ENCODE results near the gene COQ5.

DNA sequence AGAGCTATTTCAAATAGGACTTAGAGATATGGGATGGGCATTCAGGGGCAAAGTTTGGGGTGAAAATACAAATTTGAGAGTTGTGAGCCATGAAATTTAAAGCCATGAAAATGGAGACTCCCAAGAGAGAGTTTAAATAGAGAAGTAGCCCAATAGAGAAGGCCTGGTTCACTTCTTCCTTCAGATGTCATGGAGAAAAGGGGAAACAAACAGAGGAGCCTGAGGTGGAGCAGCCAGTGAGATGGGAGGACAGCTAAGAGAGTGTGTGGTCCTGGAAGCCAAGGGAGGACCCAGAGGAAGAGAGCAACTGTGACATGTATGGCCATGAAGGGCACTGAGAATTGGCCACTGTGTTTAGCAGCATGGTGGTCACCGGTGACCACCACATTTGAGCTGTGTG is 45.3 kb downstream of the COQ5 start:
- no peak for TF ChIP-seq TAF1 (IDR thresholded peaks at IDR 0.05; ENCODE audit: low read depth)
- TF ChIP-seq, protein P1, sequence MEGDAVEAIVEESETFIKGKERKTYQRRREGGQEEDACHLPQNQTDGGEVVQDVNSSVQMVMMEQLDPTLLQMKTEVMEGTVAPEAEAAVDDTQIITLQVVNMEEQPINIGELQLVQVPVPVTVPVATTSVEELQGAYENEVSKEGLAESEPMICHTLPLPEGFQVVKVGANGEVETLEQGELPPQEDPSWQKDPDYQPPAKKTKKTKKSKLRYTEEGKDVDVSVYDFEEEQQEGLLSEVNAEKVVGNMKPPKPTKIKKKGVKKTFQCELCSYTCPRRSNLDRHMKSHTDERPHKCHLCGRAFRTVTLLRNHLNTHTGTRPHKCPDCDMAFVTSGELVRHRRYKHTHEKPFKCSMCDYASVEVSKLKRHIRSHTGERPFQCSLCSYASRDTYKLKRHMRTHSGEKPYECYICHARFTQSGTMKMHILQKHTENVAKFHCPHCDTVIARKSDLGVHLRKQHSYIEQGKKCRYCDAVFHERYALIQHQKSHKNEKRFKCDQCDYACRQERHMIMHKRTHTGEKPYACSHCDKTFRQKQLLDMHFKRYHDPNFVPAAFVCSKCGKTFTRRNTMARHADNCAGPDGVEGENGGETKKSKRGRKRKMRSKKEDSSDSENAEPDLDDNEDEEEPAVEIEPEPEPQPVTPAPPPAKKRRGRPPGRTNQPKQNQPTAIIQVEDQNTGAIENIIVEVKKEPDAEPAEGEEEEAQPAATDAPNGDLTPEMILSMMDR (IDR thresholded peaks at IDR 0.05; ENCODE audit: poor library complexity, severe bottlenecking) = no peak
- no peak for TF ChIP-seq POLR2AphosphoS5 (IDR thresholded peaks at IDR 0.05)
- no peak for TF ChIP-seq REST (IDR thresholded peaks at IDR 0.05; ENCODE audit: borderline replicate concordance)
- no peak for TF ChIP-seq SMC3 (conservative IDR thresholded peaks at IDR 0.05; ENCODE audit: poor library complexity)
- TF ChIP-seq EZH2 (IDR thresholded peaks at IDR 0.05; ENCODE audit: borderline replicate concordance, insufficient read depth, low read length, poor library complexity, severe bottlenecking) = no peak

Data from neural cell (in vitro differentiated cells).